HG02970 (cell line): ENCODE data around the gene OAF.

Experiments
- ATAC-seq: cut with Tn5 transposase; IDR thresholded peaks from one replicate; pipeline ENCODE4 v1.9.1; 2021; ENCODE audit warnings: mild to moderate bottlenecking, moderate library complexity, moderate number of reproducible peaks; ENCODE audit not compliant: unreplicated experiment, low FRiP score

The OAF gene

DNA sequence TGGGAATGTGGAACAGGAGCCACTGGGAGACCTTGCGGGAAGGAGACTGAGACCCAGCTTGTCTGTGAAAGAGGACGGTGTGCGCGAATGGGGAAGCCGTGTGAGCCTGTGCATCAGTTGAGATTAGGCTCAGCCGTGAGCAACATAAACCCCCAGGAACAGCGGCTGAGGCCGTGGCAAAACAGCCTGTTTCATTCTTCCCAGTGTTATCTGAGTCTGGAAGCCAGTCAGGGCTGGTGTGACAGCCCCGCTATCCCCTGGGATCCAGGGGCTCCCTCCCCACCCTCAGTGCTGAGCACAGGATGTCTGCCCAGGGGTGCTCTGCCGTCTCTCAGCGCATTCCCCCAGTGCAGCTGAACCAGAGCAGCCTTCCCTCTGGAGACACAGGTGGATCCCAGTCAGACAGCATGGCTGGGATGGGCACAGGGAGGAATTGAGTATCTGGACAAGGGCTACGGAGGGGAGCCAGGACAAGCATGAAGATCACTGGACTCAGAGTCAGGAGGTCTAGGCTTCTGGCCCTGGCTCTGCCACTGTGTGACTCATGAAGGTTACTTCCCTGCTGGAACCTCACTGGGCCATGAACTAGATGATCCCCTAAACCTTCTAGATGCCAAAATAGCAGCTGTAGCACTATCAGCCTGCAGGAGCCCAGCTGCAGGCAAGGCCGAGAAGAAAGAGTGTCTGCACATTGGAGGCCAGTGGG lies 8.6 kb downstream of the OAF start:
- ATAC-seq = no peak

DNA sequence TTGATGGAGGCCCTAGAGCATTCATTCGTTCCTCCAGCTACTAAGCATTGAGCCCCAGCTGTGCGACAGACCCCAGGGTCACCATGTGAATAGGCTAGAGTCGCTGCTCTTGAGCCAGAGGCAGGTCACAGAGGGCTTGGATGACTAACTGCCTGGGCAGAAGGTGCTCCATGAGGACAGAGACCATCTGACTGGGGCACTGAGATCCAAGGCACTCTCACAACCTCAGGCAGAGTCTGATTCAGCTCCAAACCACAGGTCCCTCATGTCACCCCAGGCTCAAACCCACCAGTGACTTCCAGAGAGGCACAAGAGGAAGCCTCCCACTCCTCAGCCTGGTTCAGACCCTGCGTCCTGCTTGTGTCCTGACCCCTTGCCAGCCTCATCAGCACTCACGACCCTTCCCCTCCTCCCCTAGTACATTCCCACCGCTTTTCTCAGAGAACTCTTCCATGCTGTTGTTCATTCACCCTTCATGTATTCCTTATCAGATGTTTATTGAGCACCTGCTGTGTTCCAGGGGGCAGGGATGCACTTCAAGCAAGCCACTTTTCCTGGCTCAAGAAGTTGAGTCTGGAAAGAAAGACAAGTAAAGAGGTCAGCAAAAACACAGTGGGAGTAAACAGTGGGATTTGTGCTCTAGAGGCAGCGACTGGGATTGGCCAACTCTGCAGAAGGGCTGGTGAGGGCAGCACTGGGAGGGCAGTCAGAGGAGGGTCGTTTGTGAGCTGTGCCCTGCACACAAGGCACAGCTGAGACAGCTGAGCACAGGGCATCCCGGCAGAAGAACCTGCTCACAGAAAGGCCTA lies 9.3 kb downstream of the OAF start:
- no peak for ATAC-seq

DNA sequence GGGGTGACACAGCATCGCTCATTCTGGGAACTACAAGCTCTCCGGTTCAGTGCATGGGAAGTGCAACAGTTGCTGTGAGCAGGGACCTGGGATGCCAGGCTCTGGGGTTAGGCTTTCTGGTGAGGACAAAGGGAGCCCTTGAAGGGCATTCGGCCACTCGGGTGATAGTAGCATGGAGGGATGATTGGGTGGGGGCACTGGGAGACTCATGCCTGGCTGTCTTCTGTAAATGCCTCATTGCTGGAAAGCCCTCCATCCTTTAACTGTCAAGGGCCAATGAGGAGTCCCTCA lies 9.9 kb downstream of the OAF start:
- no peak for ATAC-seq

DNA sequence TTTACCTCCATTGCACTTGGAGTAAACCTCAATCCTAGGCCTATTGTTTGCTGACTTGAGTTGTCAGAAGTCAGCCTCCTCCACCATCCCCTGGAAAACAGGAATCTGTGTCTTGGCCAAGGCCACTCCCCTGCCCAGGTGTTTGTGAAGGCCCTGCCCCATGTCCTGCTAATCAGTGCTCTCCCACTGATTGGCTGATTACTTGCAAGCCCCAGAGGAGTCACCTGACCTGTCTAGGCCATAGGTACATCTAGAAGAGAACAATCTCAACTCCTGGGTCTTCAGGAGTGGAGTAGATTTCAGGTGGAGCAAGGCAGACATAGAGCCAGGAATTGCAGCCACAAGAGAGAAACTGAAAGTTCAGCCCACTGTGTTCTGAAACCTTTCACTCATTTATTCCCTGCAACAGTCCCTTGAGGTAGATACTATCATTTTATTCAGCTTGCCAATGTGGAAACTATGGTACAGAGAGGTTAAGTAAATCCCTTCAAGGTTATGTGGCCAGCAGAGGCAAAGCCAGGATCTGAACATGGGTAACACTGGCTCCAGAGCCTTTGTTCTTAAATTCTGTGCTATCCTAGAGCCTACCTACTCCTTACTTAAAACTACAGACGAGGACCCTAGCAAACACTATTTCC lies 10.4 kb downstream of the OAF start:
- no peak for ATAC-seq

DNA sequence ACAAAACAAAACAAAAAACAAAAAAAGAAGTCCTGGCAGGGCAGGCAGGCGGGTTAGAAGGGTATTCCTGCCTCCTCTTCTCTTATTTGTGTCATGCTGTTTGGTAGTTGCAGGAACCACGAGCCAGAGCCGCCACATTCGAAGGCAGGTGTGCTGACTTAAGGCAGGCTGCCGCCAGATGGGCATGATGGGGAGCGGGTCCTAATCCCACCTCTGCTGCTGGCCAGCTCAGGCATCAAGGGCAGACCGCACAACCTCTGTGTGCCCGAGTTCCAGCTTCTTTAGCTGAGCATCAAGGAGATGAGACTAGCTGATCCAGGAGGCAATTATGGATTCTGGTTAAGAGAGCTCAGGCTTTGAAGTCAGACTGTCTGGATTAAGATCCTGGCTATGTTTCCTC lies 12.1 kb downstream of the OAF start:
- ATAC-seq = no peak

DNA sequence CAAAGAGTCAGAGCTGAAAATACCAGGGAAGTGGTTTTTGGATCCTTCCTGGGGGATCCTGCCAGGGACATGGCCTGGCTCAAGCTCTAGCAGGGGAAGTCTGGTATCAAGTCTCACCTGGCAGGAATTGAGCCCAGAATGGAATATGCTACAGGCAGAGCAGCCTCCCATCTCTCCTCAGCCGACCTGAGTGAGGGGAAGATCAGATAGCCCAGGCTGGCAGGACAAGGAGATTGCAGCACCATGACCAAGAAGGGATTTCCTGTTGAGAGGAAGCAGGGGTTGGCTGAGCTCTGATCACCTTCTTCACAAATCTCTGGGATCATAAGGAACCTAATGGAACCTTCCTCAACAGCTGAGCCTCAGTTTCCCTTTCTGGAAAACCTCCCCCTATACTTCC lies 13.0 kb downstream of the OAF start:
- no peak for ATAC-seq

DNA sequence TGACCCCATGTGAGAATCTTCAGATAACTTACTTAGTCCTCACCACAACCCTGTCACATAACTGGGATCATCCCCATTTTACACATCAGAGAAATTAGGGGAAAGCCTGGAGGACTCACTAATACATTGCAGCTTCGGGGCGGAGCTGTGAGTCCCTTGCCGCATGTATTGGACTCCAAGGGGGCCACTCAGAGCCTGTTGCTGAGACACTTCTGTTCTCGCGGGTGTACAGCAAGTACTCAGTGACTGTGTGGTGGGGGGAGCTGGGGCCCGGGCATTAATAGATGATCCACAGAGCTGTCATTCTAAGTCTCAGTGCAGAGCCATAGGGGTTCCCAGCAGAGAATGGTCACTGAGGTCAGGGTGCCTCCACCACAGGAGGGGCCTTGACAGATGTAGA lies 13.5 kb downstream of the OAF start:
- ATAC-seq = no peak

DNA sequence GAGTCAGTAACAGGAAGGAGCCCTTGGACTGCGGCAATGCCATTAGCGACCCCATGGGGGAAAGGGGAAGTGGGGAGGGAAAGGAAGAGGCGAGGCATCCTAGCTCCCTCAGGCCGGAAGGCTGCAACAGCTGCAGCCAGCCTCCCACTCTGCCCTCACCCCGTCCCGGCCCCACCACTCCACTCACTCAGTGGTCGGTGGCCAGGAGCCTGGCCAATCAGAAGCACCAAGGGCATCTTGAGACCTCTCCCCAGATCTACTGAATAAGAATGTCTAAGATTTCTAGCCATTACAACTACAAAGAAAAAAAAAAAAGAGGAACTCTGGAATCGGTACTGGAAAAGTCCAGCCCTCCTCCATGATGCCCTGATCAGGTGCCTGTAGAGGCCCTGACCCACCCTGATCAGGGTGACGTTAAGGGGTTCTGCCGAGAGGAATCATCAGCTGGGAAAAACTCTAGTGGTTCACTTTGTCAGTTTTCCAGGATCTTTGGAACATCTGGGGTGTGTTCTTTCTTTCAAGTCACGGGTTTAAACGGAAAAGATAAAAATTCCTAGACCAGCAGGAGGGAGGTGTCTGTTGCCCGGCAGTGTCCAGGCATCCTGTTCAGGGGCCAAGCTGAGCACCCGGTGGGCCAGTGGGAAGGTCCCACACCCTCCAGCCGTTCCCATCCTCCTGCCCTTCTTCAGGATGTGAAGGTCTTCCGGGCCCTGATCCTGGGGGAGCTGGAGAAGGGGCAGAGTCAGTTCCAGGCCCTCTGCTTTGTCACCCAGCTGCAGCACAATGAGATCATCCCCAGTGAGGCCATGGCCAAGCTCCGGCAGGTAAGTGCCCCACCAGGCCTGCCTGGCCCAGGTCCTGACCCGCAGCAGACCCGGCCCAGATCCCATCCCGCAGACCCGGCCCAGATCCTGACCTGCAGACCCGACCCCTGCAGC lies 14.4 kb downstream of the OAF start:
- no peak for ATAC-seq

DNA sequence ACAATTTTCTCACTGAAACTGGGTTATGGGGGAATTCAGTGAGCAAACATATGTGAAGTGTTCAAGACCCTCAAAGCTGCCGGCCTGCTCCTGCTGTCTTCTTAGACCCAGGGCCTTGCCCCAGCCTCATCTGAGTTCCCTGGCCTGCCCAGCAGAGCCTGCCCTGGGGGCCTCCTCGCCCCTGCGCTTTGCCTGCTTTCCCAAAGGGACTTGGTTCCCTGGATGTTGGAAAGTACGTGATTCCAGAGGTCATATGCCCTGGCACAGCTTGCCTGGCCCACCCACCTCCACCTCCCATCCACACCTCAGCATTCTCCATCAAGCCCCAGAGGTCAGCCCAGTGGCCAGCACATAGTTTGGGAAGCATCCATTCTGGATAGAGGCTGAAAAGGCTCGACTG lies 15.4 kb downstream of the OAF start:
- no peak for ATAC-seq

DNA sequence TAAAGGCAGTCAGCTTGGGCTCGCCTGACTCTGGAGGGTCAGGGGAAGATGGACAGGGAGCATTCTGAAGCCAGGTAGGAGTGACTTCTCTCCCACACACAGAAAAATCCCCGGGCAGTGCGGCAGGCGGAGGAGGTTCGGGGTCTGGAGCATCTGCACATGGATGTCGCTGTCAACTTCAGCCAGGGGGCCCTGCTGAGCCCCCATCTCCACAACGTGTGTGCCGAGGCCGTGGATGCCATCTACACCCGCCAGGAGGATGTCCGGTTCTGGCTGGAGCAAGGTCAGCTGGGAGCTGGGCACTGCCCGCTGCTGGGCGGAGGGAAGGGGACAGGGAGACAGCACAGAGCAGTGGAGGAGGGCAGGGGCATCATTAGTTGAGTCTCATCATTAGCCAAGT lies 15.9 kb downstream of the OAF start:
- ATAC-seq = no peak

DNA sequence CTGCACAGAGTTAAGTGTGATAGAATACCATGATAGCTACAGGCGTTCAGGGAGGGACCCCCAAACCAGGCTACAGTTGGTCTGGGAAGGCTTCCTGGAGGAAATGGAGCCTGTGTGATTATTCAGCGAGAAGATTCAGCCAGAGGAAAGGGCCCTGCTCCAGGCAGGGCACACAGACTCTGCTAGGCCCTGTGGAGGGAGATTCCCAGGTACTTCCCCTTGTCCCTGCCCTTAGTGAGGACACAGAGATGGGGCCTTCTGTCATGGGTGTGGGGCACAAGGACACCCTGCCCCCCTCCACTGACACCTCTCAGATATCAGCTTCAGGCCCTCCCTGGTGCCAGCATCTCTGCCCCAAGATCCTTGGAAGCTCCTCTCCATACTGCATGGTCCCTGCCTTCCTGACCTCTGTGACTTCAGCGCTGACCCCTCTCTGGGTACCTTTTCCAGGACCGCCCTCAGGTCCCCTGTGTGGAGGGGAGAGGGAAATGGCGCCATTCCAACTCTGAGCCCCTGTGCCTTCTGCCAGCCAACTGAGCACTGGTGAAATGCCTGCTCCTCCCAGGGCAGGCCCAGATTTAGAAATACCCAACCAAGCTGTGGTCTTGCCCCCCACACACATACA lies 16.5 kb downstream of the OAF start:
- ATAC-seq = no peak

DNA sequence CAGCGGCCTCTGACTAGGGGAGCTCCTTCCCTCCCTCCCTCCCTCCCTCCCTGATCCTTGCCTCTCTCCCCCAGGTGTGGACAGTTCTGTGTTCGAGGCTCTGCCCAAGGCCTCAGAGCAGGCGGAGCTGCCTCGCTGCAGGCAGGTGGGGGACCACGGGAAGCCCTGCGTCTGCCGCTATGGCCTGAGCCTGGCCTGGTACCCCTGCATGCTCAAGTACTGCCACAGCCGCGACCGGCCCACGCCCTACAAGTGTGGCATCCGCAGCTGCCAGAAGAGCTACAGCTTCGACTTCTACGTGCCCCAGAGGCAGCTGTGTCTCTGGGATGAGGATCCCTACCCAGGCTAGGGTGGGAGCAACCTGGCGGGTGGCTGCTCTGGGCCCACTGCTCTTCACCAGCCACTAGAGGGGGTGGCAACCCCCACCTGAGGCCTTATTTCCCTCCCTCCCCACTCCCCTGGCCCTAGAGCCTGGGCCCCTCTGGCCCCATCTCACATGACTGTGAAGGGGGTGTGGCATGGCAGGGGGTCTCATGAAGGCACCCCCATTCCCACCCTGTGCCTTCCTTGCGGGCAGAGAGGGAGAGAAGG lies 18.1 kb downstream of the OAF start:
- no peak for ATAC-seq

DNA sequence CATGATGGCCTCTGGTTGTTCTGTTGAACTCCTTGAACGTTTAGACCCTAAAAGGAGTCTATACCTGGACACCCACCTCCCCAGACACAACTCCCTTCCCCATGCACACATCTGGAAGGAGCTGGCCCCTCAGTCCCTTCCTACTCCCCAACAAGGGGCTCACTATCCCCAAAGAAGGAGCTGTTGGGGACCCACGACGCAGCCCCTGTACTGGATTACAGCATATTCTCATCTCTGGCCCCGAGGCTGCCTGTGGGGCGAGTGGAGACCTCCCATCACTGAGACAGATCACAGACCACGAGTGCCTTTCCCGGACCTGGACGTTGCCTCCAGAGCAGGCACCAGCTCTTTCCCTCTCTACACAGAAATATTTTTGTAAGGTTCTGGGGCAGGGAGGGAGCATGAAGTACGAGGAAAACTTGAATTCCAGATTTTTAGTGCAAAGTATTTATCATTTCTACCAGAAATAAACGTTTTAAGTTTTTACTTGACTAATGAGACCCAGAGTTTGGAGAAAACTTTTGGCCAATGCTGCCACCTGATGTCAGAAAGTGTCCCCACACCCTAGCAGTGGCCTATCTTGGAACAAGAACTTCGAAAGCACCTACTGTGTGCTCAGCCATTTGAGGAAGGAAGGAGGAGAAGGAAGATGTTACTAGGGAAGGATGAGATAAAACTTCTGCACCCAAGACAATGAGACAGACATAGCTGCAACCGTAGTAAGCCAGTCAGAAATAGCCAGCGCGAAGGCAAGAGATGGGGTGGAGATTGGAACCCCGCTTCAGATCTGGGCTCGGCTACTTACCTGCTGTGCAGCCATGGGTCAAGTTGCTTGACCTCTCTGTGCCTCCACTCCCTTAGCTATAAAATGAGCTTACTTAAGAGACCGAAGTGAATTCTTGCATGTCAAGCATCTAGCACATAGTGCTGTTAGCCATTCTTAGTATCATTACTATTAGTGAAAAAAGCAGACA lies 18.9 kb downstream of the OAF start:
- ATAC-seq = no peak

DNA sequence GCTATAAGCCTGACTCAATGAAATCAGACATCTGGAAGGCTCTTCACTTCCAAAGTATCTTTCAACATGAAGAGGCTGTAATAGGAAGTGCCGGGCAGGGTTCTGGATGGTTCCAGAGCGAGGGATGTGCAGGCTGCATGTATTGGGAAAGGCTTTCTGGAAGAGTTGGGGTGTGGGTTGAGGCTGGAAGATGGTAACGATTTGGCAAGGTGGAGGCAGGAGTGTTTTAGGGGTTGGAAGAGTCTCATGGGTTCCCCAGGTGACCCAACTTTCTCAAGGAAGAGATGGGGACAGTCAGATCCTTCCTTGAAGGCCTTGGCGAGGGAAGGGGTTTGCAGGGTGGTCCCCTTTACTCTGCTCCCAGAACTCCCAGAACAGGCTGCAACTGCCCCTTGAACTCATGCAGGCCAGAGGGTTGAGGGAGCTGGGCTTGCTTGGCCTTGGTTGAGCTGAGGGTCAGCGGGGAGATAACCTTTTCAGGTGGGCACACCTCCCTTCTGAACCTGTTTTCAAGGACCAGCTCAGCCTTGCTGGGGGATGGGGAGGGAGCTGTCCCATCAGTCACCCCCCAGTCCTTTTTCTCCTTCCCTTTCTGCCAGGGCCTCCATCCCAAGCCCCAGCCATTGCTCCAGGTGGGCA lies 19.7 kb downstream of the OAF start:
- ATAC-seq = no peak

DNA sequence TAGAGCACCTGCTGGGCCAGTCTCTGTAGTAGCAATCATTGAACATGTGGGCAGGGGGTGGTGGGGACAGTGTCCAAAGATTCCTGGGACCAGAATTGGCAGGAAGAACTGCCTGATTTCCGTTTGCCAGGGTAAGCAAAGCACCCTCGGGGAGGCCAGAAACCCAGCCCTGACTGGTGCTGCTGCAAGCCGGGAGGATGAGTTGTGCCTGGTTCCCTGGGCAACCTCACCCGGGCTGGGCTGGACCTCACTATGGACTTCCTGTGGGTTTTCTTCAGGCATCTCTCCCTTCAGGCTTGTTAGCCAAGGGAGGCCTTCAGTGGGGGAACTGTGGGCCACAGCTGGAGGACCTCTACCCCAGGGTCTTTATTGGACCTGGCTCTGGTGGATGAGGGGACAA lies 21.1 kb downstream of the OAF start:
- ATAC-seq = no peak

DNA sequence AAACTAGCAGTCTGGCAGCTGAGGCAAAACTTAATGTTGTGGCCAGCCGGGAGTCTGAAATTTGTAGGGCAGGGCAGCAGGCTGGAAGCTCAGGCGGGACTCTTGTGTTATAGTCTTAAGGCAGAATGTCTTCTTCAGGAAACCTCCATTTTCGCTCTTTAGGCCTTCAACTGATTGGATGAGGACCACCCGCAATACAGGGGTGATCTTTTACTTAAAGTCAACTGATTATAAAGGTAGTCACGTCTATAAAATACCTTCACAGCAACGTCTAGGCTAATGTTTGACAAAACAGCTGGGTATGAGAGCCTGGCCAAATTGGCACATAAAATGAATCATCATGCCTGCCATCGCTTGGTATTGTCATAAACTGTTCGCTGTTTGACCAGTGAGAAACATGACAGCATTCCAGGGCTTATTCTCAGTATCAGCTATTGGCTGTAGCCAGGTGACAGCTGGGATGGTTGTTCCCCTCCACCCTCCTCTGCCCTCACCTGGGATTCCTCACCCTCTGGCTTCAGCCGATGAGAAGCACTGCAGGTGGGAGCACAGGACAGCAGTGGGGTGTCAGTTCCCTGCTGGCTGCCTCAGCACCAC lies 22.5 kb downstream of the OAF start:
- no peak for ATAC-seq

DNA sequence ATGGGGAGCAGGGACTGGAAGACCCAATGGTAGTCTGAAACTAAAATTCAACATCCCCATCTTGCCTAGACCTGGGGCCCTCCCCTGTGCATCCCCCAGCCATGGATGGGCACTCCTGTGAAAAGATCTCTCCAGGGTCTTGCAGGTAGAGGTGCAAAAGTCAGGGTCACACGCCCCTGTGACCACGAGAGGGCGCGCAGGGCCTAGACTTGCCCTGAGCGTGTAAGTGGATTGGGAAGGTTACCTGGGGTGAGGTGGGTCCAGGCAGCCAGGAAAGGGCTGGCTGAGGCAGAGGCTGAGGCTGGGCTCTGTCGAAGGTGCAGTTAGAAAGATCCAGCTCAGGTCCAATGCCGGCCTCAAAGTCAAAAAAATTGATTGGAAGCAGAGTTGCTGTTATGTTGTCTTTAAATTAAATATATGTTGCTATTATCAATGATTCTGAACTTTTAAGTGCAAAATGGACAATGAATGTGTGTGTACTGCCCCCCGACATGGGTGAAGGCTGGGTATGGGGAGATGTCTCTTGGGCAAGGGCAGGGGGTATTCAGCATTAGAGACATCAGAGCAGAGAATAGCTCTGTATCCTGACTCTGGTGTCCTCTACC lies 24.3 kb downstream of the OAF start:
- no peak for ATAC-seq
